Activated T-helper 1 cell treated with anti-CD3 and anti-CD28 coated beads, Interleukin-12 subunit alpha, Interleukin-12 subunit beta, Interleukin-2, Interleukin-4 antibody, amounts not matched to agents 30 ng/mL and 10 ng/mL and 1 ng/mL, durations not matched to agents 14 hours and 24 hours and 36 hours (primary cell): Measurements from ENCODE around the gene CA9. TPM values are rescaled to one million over a fixed set of nuclear protein-coding genes. Genes with fewer than 3 reads are reported as not detected.
A peak's percentile ranks its signal among the peaks of the same experiment; 100 is the strongest.

Source experiments
- DNase-seq: peaks from one replicate; pipeline ENCODE4 v3.0.0; 2021; ENCODE audit warnings: low spot score
- H3K27ac Mint-ChIP-seq: one replicate; pipeline ENCODE4 v1.8.0; 2021; ENCODE audit warnings: mild to moderate bottlenecking, mixed read lengths
- H3K27me3 Mint-ChIP-seq: one replicate; pipeline ENCODE4 v1.8.0; 2022; ENCODE audit warnings: mild to moderate bottlenecking, moderate library complexity, mixed read lengths; ENCODE audit not compliant: insufficient read depth
- H3K36me3 Mint-ChIP-seq: one replicate; pipeline ENCODE4 v1.8.0; 2021; ENCODE audit warnings: low read depth, mixed read lengths
- H3K4me1 Mint-ChIP-seq: one replicate; pipeline ENCODE4 v1.8.0; 2021; ENCODE audit warnings: low read depth, mixed read lengths
- H3K4me3 Mint-ChIP-seq: one replicate; pipeline ENCODE4 v1.8.0; 2021; ENCODE audit warnings: mild to moderate bottlenecking, moderate library complexity, mixed read lengths
- H3K9me3 Mint-ChIP-seq: one replicate; pipeline ENCODE4 v1.8.0; 2021; ENCODE audit warnings: mixed read lengths
- intact Hi-C: fragments of 100-400 bp; cut with micrococcal nuclease; formaldehyde crosslinking; loops from one replicate; pipeline ENCODE4 v1.15.1; 2024
- total RNA-seq: library from RNA; stranded (reverse); gene quantifications from 2 replicates; pipeline ENCODE4 v1.2.3, GENCODE V29; 2022

The CA9 gene
- total RNA-seq, 1 donor from 2014 or later = not detected

GRCh38 chr9:35723426-35723825 is 49.7 kb downstream of the CA9 start:
- Mint-ChIP-seq H3K27me3 (no peaks in the 10 kb centered on the region), H3K4me3 (no peak overlapping the region), H3K36me3 (peaks cover 51% of the 10 kb centered on the region), H3K9me3 (no peaks in the 10 kb centered on the region), H3K4me1 (no peaks in the 10 kb centered on the region), H3K27ac (no peak overlapping the region)
- no peak for DNase-seq
- intact Hi-C loops = no loop called here

- H3K36me3 Mint-ChIP-seq = peaks cover 50% of the 10 kb centered on the region
- intact Hi-C loops = no loop called here
- no peak overlapping the region for H3K27ac Mint-ChIP-seq
- no peak overlapping the region for H3K4me3 Mint-ChIP-seq
- H3K9me3 Mint-ChIP-seq = no peaks in the 10 kb centered on the region
- H3K4me1 Mint-ChIP-seq = no peaks in the 10 kb centered on the region
- no peak for DNase-seq
- no peaks in the 10 kb centered on the region for H3K27me3 Mint-ChIP-seq
These were observed 50.2 kb downstream of the CA9 start for GRCh38 chr9:35723908-35724307.

GRCh38 chr9:35725362-35725761 is 51.6 kb downstream of the CA9 start:
- H3K4me1 Mint-ChIP-seq = no peaks in the 10 kb centered on the region
- H3K4me3 Mint-ChIP-seq = no peak overlapping the region
- H3K27me3 Mint-ChIP-seq = no peaks in the 10 kb centered on the region
- no peaks in the 10 kb centered on the region for H3K9me3 Mint-ChIP-seq
- no peak for DNase-seq
- no peak overlapping the region for H3K27ac Mint-ChIP-seq
- intact Hi-C loops = no loop called here
- H3K36me3 Mint-ChIP-seq = peaks cover 45% of the 10 kb centered on the region

GRCh38 chr9:35726931-35727330 is 53.2 kb downstream of the CA9 start:
- Mint-ChIP-seq H3K36me3 (peaks cover 38% of the 10 kb centered on the region), H3K9me3 (no peaks in the 10 kb centered on the region), H3K4me1 (no peaks in the 10 kb centered on the region), H3K4me3 (peak overlapping the region; percentile 77), H3K27ac (no peak overlapping the region), H3K27me3 (no peaks in the 10 kb centered on the region)
- no peak for DNase-seq
- intact Hi-C loops = no loop called here

GRCh38 chr9:35727676-35728040 is 53.9 kb downstream of the CA9 start:
- H3K36me3 Mint-ChIP-seq = peaks cover 32% of the 10 kb centered on the region
- no peak overlapping the region for H3K27ac Mint-ChIP-seq
- no peak overlapping the region for H3K4me3 Mint-ChIP-seq
- H3K27me3 Mint-ChIP-seq = no peaks in the 10 kb centered on the region
- no peak for DNase-seq
- H3K4me1 Mint-ChIP-seq = peaks cover under 1% of the 10 kb centered on the region
- no peaks in the 10 kb centered on the region for H3K9me3 Mint-ChIP-seq
- intact Hi-C loops = loop anchor here (2.0 kb wide), 3 partner anchors 31 to 109 kb away; partner anchors contain the start of genes CD72 and TPM2

- peak; percentile 42 for DNase-seq
- Mint-ChIP-seq H3K36me3 (peaks cover 30% of the 10 kb centered on the region), H3K27me3 (no peaks in the 10 kb centered on the region), H3K27ac (no peak overlapping the region), H3K4me1 (peaks cover 7% of the 10 kb centered on the region), H3K9me3 (no peaks in the 10 kb centered on the region), H3K4me3 (no peak overlapping the region)
- intact Hi-C loops = loop anchor here (2.0 kb wide), 3 partner anchors 32 to 110 kb away; partner anchors contain the start of genes CD72 and TPM2
These were observed 54.6 kb downstream of the CA9 start for GRCh38 chr9:35728041-35728971.

- H3K4me3 Mint-ChIP-seq = no peak overlapping the region
- peaks cover 11% of the 10 kb centered on the region for H3K4me1 Mint-ChIP-seq
- no peaks in the 10 kb centered on the region for H3K9me3 Mint-ChIP-seq
- H3K36me3 Mint-ChIP-seq = peaks cover 29% of the 10 kb centered on the region
- intact Hi-C loops = loop anchor here (2.0 kb wide), 3 partner anchors 32 to 110 kb away; partner anchors contain the start of genes CD72 and TPM2
- no peaks in the 10 kb centered on the region for H3K27me3 Mint-ChIP-seq
- no peak for DNase-seq
- H3K27ac Mint-ChIP-seq = no peak overlapping the region
These were observed 55.4 kb downstream of the CA9 start for GRCh38 chr9:35729101-35729500.

- no peaks in the 10 kb centered on the region for H3K9me3 Mint-ChIP-seq
- intact Hi-C loops = loop anchor here (2.0 kb wide), 3 partner anchors 33 to 111 kb away; partner anchors contain the start of genes CD72 and TPM2
These were observed 56.2 kb downstream of the CA9 start for GRCh38 chr9:35729700-35730485.

GRCh38 chr9:35730486-35730854 is 56.7 kb downstream of the CA9 start:
- intact Hi-C loops = no loop called here

More at GRCh38 chr9:35729700-35730485, 56.2 kb downstream of the CA9 start:
- Mint-ChIP-seq H3K27ac (no peak overlapping the region), H3K27me3 (no peaks in the 10 kb centered on the region), H3K36me3 (peaks cover 25% of the 10 kb centered on the region), H3K4me1 (peaks cover 14% of the 10 kb centered on the region), H3K4me3 (no peak overlapping the region)
- peak; percentile 20 for DNase-seq

More at GRCh38 chr9:35730486-35730854, 56.7 kb downstream of the CA9 start:
- DNase-seq = no peak
- Mint-ChIP-seq H3K9me3 (no peaks in the 10 kb centered on the region), H3K4me1 (peaks cover 16% of the 10 kb centered on the region), H3K36me3 (peaks cover 26% of the 10 kb centered on the region), H3K4me3 (no peak overlapping the region), H3K27me3 (no peaks in the 10 kb centered on the region), H3K27ac (no peak overlapping the region)

Other genes with a start within 250 kb of the CA9 start
- gene RUSC2, start 183.8 kb upstream of the CA9 start, total RNA-seq = 4.4 and 5.8 TPM in 2 replicates
- gene TESK1, start 68.7 kb upstream of the CA9 start, total RNA-seq = 61.5 and 62.1 TPM in 2 replicates
- gene CD72, start 55.5 kb upstream of the CA9 start, total RNA-seq = 8.3 and 9.6 TPM in 2 replicates
- gene SIT1, start 23.0 kb upstream of the CA9 start, total RNA-seq = 86.6 and 90.5 TPM in 2 replicates
- 5,317 and 5,787 TPM in 2 replicates for gene RMRP, start 15.9 kb upstream of the CA9 start, total RNA-seq
- gene CCDC107, start 15.6 kb upstream of the CA9 start, total RNA-seq = 20.6 and 24.0 TPM in 2 replicates
- gene ARHGEF39, start 8.7 kb upstream of the CA9 start, total RNA-seq = 7.9 and 8.8 TPM in 2 replicates
- gene TPM2, start 16.0 kb downstream of the CA9 start, total RNA-seq = 2.5 and 4.5 TPM in 2 replicates
- gene TLN1, start 58.3 kb downstream of the CA9 start, total RNA-seq = 229 and 230 TPM in 2 replicates
- gene CREB3, start 58.7 kb downstream of the CA9 start, total RNA-seq = 32.1 and 32.6 TPM in 2 replicates
- gene GBA2, start 75.3 kb downstream of the CA9 start, total RNA-seq = 54.7 and 58.4 TPM in 2 replicates
- 18.4 and 18.9 TPM in 2 replicates for gene RGP1, start 75.4 kb downstream of the CA9 start, total RNA-seq
- gene MSMP, start 80.3 kb downstream of the CA9 start, total RNA-seq = not detected in 2 replicates
- gene NPR2, start 117.7 kb downstream of the CA9 start, total RNA-seq = 9.3 and 10.4 TPM in 2 replicates
- gene SPAG8, start 138.3 kb downstream of the CA9 start, total RNA-seq = 0.66 and 1.0 TPM in 2 replicates
- 47.5 and 55.3 TPM in 2 replicates for gene HINT2, start 141.1 kb downstream of the CA9 start, total RNA-seq
- gene FAM221B, start 154.8 kb downstream of the CA9 start, total RNA-seq = not detected in 2 replicates
- gene TMEM8B, start 155.3 kb downstream of the CA9 start, total RNA-seq = 1.7 and 1.9 TPM in 2 replicates
- gene OR13J1, start 196.5 kb downstream of the CA9 start, total RNA-seq = not detected in 2 replicates
- gene HRCT1, start 232.3 kb downstream of the CA9 start, total RNA-seq = not detected in 2 replicates
- gene SPAAR, start 235.6 kb downstream of the CA9 start, total RNA-seq = not detected in 2 replicates